ENCODE measurements around the gene FES.

DNA sequence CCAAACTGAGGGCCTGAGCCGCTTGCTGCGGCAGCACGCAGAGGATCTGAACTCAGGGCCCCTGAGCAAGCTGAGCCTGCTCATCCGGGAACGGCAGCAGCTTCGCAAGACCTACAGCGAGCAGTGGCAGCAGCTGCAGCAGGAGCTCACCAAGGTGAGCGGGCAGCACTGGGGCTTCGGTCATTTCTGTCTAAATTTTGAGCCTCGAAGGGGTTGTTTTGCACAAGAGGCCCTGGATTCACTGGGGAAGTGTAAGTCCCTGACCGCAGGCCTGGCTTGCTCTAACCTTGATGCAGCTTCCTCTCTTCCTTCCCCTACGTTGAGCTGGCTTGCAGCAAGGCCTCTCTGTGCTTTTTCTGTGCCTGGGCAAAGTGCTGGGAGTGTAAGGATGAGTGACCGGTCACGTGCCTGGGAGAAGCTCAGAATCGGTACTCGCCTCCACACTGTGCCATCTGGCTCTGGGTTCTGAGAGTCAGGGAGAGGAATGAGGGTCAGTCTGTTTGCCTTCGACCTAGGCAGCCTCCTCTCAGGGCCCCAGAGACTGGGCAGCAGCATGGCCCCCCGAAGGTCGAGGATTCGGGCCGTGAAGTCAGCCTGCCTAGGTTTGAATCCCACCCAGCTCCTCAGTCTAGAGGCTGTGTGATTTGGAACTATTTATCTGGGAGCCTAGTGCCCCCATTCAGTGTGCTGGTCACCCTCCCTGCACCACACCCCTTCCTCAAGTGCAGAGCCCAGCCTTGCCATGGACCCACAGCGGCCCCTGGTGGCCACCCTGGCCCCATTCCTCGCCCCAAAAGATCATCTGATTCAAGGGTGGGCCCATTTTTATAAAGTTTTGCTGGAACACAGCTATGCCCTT is 1.4 kb downstream of the FES start:
- TF ChIP-seq, protein P1, sequence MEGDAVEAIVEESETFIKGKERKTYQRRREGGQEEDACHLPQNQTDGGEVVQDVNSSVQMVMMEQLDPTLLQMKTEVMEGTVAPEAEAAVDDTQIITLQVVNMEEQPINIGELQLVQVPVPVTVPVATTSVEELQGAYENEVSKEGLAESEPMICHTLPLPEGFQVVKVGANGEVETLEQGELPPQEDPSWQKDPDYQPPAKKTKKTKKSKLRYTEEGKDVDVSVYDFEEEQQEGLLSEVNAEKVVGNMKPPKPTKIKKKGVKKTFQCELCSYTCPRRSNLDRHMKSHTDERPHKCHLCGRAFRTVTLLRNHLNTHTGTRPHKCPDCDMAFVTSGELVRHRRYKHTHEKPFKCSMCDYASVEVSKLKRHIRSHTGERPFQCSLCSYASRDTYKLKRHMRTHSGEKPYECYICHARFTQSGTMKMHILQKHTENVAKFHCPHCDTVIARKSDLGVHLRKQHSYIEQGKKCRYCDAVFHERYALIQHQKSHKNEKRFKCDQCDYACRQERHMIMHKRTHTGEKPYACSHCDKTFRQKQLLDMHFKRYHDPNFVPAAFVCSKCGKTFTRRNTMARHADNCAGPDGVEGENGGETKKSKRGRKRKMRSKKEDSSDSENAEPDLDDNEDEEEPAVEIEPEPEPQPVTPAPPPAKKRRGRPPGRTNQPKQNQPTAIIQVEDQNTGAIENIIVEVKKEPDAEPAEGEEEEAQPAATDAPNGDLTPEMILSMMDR (conservative IDR thresholded peaks at IDR 0.05; ENCODE audit: low read length), result peak; percentile 99
- TF ChIP-seq EZH2phosphoT487 (IDR thresholded peaks at IDR 0.05; ENCODE audit: borderline replicate concordance, low read depth, low read length), result no peak

All from OCI-LY7 (cell line).